HUDEP-2 (cell line): Measurements from ENCODE around the gene PAPPA.

Experiments
- DNase-seq, 76 experiments: peaks; one replicate each; lab custom pipeline; 2025; ENCODE audit not compliant: unreplicated experiment in 76 of 76; lab: John Stamatoyannopoulos, UW

PAPPA gene

DNA sequence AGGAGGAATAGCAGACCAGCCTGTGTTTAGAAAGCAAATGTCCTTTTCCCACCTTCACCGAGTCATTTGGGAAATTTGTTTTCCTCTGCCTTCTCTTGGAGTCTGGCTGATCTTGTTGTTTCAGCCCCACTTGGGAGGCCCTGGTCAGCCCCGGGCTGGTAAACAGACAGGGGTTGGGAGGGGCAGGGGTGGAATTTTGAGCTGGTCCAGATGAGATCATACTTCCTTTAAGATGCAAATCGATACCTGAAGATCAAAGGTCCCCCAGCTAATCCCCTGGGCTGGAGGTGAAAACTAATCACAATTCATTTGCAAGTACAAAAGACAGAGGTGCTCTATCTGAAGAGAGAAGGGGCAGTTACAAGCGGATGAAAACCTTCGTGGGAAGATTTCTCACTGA is 118.4 kb downstream of the PAPPA start:
- no peak for DNase-seq

GRCh38 chr9:116274293-116274692 is 120.7 kb downstream of the PAPPA start:
- no peak for DNase-seq

- DNase-seq: no peak
These were observed 122.0 kb downstream of the PAPPA start for GRCh38 chr9:116275418-116276195.

GRCh38 chr9:116276196-116276493 is 122.6 kb downstream of the PAPPA start:
- DNase-seq: no peak

GRCh38 chr9:116276651-116277121 is 123.1 kb downstream of the PAPPA start:
- DNase-seq: no peak

GRCh38 chr9:116278326-116278725 is 124.7 kb downstream of the PAPPA start:
- no peak for DNase-seq

DNA sequence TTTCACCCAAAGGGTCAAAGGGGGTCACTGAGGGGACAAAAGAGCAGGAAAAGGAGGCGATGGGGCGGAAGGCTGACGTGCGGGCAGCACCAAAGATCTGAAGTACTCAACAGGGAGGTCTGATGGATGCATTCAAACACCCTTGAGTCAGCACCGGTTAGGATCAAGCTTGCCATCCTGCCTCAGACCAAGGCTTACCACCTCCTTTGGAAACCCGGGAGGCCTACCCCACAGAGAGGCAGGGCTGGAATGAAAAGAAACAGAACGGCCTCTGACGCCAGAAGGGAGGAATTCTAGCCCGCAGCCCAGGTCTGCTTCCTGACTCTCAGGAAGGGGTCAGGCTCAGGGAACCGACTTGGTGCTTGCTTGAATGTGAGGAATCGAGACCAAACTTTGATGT is 125.6 kb downstream of the PAPPA start:
- DNase-seq: no peak

GRCh38 chr9:116280529-116280928 is 126.9 kb downstream of the PAPPA start:
- DNase-seq: no peak

- no peak for DNase-seq
These were observed 129.0 kb downstream of the PAPPA start for GRCh38 chr9:116282597-116282996.

DNA sequence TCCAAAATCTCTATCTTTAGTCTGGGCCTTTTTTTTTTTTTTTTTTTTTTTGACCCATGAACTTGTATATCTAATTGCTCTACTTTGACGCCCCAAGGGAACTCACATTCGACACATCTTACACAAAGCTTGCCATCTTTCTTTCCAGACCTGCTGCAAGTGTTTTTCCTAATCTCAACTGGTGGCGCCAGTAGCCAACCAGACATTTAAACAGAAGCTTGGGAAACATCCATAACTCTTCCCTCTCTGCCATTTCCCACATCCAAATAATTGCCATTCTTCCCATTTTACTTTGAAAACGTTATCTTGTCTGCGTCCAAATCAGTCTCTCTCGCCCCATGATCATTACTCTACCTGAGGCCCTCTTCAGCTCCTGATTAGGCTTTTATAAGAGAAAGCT is 130.9 kb downstream of the PAPPA start:
- DNase-seq: no peak

GRCh38 chr9:116285320-116285719 is 131.7 kb downstream of the PAPPA start:
- DNase-seq: peak in 1 of 76 experiments; percentile 15

DNA sequence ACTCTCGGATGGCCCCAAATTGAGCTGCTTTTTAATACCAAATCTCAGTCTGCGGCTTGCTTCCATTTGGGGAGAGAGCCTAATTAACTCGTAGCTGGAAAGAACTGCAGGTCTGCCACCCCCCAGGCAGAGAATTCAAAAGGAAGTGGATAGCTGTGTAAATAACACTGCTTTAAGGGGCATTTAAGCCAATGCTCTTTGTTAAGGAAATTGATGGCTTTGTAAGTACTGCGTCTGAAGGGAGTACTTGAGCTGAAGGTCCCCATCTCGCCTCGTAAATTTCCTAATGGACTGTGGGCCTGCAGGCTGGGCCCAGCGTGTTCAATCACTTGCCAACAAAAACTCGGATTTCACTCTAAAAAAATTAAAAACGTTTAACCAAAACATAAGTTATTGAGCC is 132.7 kb downstream of the PAPPA start:
- DNase-seq: no peak

- no peak for DNase-seq
These were observed 134.1 kb downstream of the PAPPA start for GRCh38 chr9:116287721-116288120.

GRCh38 chr9:116288658-116289057 is 135.1 kb downstream of the PAPPA start:
- DNase-seq: peak in 69 of 76 experiments; percentile 8 to 93 (median 63)

DNA sequence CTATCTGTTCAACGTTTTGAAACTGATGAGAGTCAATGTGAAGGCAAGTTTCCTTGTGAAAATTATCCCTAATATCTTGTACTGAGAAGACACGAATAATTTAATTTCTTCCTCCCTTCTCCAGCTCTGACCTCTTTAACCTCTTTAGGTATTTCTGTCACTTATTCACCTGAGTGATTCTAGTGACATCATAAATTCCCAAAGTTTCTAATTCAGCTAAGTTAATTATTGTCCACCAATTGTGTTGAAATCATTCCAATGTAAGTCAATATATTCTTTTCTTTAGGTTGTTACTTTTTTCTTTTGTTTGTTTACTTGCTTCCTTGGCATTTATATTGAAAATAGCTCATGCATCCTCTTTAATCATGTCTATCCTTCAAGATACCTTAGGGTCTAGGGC is 143.8 kb downstream of the PAPPA start:
- DNase-seq: no peak

DNA sequence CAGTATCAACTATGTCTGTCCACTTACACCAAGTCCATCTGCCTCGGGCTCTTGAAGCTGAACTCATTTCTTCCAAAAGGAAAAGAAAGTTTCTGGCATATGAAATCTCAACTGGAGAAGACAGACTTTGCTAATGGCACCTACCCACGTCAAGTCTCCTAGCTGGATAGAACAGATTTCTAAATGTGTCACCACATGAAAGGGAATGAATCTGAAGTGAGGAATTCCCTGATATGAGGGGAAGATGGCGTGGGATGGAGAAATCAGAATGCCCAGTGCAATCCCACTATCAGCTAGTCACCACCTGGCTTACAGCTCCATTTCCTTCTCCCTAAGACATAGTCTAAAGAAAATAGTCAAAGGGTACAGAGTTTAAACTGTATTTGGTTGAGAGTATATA is 144.7 kb downstream of the PAPPA start:
- DNase-seq: no peak

DNA sequence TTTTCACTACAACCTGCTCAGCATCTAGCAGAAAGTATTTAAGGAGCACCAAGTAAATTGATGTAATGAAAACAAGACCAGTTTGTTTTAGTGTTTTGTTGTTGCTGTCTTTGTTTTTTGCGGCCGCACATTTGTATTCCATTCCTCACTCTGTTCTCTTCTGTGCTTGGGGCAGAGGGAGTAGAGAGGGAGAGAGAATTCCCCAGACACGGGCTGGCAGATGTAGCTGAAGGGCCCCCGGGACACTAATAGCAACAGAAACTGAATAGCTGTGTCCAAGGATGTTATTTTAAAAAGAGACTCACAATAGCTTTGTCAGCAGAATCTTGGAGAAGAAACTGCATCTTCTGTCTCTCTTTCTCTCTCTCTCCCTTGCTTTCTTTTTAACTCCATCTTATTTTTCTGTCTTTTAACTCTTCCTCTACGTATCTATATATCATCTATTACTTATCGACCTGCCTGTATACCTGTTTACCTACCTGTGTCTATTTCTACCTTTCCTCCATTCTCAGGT is 145.3 kb downstream of the PAPPA start:
- DNase-seq: no peak

DNA sequence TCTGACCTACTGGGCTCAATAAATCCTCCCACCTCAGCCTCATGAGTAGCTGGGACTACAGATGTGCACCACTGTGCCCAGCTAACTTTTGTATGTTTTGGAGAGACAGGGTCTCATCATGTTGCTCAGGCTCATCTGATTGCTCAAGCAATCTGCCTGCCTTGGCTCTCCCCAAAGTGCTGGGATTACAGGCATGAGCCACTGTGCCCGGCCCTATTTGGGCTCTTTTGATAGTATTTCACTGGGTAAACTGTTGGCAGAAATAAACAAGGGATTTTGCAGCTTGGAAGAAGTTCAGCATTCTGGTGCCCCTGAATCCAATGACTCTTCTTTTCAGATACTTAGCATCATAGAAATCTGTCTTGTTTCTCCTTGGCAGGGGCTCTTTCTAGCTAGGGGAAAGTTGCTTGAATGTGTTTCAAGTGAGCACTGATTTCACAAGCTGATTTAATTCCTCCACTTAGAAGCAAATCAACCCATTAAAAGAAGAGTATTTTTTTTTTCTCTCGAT is 146.8 kb downstream of the PAPPA start:
- no peak for DNase-seq

- no peak for DNase-seq
These were observed 149.7 kb downstream of the PAPPA start for GRCh38 chr9:116303270-116303669.

DNA sequence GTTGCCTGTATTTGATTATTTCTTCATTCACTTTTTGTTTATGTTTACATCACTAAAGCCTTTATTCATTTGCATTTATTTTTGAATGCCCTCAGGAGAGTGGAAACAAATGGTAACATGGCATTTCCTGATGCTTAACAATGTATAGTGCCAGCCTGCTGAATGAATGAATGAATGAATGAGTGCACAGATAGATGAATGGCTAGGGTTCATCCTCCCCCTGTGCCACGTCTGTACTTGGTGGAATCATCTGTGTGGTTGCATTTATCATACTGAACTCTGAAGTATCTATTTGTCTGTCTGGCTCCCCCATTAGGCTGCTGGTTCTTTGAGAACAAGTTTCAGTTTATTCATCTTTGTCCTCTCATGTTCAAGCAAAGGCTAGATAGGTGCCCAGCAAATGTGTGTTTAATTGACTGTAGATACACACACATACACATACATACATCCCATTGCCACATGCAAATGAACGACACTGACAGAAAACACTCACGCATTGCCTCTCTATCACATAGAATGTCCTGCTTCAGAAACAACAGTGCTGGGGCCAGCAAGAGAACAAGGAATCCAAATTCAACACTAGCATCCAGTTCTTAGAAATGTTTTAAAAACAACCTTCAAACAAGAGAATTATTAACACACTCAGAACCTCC is 150.4 kb downstream of the PAPPA start:
- no peak for DNase-seq

- DNase-seq: no peak
These were observed 151.2 kb downstream of the PAPPA start for GRCh38 chr9:116304761-116305160.

DNA sequence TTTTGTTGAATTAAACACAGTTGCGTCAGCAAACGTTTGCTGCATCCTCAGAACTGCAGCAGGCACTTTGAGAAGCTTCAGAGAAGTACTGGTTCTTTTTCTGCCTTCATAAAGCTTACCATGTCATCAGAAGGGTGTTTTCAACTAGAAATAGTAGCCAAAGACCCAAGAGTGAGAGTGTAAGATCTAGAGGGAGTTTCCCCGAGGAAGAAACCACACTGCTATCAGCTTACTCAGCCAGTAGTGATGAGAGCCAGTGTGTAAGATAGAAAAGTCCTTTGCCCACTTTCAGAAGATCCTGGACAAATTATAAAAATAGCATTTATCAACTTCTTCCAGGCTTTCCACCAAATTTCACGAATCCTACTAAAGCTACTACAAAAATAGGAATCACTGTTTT is 154.5 kb downstream of the PAPPA start:
- peak in 9 of 76 experiments; percentile 2 to 43 (median 27) for DNase-seq
